HG02610 (cell line): ENCODE measurements around the gene MYO7B.

Experiments
- ATAC-seq: cut with Tn5 transposase; IDR thresholded peaks from one replicate; pipeline ENCODE4 v1.9.1; 2021; ENCODE audit warnings: mild to moderate bottlenecking, moderate library complexity; ENCODE audit not compliant: unreplicated experiment

MYO7B gene

DNA sequence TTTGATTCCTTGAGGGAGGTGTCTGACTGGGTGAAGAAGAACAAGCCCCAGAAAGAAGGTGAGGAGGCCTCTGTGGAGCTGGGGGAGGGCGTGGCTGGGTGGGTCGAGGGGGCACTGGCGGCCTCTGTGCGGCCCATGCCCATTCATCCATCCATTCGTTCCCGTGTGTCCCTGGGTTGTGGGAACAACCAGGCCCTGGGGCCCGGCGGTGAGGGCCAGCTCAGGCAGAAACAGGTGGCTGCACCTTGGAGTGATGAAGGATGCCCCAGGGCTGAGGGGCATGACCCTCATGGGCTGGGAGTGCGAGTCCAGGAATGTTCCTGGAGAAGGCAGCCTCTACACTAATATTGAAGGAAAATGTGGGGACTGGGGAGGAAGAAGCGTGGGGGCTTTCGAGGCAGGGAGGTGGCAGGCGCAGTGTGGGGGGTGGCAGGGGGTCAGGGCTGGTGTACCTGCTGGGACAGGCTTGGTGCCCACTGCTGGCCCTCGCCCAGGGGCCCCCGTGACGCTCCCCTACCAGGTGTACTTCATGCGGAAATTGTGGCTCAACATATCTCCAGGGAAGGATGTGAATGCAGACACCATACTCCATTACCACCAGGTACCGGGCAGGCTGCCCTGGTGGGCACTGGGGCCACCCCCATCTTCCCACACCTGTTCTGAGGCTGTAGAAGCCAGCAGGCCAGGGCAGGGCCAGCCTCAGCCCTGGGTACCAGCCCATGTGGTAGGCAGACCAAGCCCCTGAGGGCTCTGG is 99.3 kb downstream of the MYO7B start:
- no peak for ATAC-seq

DNA sequence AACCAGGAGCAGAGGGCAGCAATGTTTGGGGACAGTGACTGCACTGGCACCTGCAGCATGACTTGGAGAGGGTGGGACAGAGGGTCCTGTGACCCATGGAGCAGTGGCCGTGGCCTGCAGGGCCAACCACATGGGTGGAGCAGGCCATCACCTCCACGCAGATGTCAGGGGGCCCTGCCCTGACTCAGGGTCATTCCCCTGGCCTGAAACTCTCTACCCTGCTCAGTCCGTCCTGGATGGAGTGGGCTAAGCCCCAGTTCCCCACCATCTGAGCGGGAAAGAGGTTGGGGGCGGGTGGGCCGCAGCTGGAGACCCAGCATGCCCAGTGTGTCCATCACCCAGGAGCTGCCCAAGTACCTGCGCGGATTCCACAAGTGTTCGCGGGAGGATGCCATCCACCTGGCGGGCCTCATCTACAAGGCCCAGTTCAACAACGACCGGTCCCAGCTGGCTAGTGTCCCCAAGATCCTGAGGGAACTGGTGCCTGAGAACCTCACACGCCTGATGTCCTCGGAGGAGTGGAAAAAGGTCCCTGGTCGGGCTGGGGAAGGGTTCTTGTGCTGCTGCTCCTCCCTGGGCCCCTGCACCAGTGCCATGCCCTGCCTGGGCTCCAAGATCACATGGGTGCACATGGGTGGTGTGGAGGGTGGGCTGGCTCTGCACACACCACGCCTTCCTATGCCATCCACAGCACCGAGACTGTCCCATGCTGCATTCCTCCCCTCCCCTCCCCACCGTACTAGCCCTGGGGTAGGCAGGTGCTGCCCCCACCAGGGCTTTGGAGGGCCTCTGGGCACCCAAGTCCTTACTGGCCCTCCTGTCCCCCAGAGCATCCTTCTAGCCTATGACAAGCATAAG is 100.1 kb downstream of the MYO7B start:
- ATAC-seq, result no peak

DNA sequence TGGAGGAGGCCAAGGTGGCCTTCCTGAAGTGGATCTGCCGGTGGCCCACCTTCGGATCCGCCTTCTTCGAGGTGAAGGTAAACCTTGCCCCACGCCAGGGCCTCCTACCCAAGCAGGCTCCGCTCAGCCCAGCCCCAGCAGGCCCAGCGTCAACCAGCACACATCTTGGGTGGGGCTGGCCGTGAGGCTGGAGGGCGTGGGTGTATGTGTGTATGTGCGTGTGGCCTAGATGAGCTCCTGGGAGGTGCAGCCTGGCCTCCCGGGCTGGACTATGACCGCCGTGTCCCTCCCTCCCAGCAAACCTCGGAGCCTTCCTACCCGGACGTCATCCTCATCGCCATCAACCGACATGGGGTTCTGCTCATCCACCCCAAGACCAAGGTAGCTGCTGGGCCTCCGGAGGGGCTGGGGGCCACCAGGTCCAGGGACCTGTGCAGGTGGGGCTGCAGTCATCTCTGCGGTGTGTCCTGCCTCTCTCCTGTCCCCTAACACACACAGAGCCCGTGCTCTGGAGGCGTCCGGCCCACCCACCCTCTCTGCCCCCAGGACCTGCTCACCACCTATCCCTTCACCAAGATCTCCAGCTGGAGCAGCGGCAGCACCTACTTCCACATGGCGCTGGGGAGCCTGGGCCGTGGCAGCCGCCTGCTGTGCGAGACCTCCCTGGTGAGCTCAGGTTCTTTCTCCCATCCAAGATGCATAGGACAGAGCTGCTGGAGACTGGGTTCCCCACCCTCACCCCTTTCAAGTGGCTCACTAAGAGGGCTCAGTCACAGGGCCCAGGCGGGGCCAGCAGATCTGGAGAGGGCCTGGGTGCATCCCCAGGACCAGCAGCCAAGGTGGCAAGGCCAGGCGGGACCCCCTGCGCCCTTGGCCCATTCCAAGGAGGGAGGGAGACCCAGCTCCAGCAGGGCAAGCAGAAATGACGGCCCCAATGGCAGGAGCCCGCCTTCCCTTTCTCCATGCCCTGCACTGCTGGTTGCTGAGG is 101.1 kb downstream of the MYO7B start:
- no peak for ATAC-seq

DNA sequence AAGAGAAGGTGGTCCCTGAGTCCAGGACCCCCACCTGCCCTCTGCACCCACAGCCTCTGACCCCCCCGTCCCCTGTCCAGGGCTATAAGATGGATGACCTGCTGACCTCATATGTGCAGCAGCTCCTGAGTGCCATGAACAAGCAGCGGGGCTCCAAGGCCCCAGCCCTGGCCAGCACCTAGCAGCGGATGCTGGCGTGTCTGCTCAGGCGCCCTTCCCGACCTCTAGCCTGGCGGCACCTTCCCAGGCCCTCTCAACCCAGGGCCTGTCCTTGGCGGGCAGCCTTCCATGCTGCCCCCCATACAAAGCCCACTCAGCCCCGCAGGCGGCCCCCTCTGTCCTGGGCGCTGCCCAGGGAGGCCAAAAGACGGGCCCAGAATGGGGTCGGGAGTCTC is 101.8 kb downstream of the MYO7B start:
- no peak for ATAC-seq

DNA sequence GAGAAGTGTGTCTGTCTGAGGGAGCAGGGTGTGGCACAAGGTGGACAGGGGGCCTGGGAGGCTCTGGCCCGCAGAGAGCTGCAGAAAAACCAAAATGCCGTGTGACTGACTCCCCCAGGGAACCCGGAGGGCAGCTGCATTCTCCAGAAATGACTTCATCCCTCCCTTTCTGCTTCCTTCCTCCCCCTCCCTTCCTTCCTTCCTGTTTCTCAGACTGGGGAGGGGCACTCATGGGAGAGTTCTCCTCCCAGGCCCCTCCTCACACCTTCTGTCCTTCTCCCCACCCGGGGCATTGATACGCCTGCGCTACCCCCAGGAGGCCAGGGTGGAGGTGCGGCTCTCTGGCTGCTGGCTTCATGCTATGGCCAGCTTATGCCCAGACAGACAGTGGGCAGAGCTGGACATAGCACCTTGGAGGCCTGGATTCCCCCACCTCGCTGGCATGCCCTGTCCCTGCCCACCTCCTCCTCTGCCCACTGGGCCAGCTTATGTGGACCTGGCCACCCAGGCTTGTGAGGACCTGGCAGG is 102.3 kb downstream of the MYO7B start:
- ATAC-seq, result no peak

DNA sequence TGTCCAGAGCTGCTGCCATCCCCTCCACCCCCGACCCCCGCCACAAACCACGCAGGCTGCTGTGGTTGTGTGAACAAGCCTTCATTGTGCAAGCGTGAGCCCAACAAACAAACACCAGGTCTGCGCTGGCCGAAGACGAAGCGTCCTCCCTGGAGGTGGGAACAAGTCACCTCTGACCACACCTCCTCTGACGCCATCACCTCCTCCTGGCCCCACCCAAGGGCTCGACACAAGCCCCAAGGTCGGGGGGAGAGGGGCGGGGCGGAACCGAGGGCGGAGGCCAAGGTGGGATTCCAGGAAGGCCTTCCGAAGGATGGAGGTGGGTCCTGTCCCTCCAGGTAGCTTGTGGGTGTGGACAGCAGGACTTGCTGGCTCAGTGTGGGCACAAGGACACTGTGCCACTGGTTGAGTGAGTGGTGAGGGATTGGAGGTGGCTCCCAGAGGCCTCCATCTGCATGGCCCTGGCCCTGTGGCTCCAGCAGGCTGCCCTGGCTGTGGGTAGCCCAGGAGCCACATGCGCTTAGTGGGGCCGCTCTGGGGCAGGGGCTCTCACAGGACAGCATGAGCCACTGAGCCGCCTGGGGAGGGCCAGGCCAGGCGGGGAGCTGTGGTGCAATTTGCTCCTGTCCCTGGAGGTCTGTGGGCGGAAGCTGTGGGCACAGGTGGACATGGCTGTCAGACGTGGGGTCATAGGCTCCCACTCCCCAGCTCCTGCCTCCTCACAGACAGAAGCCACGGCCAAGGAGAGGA is 103.1 kb downstream of the MYO7B start:
- ATAC-seq, result no peak

DNA sequence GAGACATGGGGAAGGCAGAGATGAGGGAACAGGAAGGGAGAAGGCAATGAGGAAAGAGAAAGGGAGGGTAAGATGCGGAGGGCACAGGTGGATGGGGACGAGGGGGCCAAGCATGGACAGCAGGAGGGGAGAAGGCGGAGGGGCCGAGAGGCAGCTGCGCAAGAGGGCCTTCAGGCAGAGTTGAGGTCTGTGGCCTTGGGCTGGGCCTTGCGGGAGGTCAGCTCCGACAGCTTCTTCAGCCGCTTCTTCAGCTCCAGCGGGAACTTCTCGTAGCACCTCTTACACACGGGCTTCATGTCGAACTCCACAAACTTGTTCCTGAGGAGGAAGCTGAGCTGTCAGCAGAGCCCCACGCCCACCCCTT is 103.6 kb downstream of the MYO7B start:
- ATAC-seq, result no peak

DNA sequence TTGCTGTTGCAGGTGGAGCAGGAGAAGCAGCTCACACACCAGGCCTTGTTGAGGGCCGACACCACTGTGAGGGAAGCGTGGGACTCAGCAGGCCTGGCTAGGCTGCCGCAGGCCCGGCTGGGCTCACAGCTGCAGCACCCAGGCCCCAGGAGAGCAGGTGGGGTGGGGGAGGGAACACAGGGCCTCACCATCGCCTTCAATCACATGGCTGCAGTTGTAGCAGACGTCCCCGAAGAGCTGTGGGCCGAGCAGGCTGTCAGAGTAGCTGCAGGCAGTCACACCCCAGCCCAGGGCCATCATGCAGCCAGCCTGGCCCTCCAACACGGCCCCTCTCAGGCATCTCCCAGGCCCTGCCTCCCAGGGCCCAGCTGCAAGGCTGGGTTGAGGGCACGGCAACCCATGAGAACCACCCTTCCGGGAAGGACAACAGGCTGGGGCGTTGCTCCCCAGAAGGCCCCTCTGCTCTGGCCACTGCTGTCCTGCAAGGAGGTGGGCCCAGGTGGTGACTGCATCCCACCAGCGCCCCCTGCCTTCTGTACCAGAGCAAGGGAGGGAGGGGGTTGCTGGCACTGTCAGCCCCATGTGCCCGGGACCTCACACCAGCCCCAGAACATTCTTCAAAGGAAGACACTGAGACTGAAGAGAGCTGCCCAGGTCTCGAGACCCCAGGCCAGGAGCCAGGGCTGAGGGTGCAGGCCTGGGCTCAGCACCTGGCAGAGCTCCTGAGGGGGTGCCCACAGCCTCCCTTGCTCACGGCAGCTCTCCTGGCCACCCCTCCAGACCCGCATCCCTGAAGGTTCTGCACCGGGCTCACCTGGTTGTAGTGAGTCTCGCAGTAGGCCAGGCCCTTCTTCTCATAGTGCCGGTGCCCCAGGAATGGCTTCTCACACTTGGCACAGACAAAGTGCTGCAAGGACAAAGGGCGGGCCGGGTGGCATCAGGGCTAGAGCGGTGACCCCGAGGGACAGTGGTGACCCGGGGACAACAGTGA is 104.9 kb downstream of the MYO7B start:
- peak; percentile 38 for ATAC-seq

DNA sequence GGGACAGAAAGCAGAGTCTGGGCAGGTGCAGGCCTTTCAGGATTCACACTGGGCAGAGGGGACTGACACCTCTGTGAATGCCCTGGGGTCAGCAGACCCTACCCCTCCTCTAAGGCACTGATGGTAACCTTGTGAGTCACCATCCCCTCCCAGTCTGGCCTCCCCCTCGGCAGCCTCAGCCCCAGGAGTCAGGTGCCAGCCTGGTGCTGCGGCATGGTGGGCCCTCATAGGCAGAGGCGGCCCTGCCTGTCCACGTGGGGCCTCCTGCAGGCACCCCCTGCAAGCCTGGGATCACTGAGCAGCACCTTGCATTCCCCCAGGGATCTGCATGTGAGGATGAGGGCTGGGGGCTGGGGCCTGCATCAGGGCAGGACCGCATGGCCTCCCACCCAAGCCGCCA is 105.7 kb downstream of the MYO7B start:
- no peak for ATAC-seq

DNA sequence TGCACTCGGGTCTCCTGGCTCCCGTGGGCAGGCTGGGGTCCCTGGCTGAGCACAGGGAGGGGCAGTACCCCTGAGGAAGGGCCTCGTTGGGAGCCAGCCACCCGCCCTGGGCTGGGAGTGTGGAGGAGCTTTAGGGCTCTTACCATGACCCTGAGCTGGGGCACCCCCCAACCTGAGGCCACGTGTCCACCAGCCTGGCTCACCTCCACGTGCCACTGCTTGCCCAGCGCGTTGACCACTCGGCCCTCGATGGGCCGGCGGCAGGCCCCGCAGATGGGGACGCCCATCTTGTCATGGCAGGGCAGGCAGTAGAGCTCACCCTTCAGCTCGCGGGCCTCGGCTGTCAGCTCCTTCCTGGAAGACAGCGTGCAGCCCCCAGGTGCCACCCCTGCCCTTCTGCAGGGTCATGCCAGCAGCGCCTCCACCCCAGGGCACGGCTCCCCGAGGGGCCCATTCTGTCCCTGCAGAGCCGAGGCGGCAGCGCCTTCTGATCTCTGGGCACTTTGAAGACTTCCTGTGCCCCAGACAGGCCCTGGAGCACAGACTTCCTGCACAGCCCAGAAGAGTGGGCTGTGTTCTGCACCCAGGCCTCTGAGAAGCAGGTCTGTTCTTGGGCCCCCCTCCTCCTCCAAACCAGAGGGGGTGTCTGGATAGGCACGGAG is 106.5 kb downstream of the MYO7B start:
- no peak for ATAC-seq

DNA sequence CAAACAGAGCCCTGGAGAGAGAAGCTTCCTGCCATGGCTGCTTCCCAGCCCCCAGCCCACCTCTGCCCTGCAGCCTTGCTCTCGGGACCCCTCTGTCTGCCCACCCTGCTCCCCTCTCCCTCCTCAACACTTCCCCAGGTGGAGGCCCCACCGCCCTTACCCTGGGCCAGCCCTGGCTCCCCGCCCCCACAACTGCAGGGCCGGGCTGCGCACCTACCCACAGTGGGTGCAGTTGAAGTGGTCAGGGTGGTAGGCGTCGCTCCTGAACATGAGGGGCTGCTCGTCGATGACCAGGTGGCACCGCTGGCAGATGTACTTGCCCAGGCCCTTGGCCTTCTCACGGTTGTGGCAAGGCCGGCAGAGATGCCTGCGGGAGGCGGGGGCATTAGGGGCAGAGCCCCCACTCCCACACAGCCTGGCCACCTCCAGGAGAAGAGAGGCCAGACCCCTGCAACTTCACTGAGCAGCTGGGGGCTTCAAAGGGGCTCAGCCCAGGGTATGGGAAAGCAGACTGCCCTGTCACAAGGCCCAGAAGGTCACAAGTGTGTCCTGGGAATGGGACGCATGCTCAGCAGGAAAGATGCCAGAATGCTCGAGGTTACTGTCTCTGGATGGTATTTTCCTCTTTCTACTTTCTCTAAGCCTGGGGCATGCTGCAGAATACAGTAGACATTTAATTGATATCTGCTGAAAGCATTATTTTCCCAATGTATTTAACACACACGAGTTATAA is 107.4 kb downstream of the MYO7B start:
- no peak for ATAC-seq

DNA sequence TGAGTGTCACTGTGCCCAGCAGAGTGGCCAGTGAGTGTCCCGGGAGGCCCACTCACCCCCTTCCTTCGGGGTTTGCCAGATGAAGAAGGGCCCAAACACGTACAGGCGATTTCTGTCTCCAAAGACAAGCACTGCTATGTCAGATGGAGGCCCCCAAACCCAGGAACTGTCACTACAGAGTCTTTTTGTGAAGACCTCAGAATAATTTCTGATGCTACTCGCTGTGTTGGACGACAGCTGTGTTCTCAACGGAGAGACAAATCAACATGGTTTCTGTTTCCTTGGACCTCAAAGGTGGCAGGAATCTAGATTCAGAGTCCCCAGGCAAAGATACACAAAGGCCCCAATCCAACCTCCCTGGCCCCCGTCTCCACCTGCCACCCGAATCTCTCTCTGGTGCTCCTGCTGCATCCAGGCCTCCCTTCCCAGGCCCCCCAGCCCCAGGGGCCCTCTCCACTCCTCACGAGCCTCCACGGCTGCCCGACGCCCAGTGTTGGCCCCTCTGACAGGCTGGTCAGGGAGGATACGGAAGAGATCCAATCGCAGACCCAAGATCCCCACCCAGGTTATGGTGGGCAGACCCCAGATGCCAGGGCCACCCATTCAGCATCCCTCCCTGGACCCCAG is 108.1 kb downstream of the MYO7B start:
- ATAC-seq, result no peak

DNA sequence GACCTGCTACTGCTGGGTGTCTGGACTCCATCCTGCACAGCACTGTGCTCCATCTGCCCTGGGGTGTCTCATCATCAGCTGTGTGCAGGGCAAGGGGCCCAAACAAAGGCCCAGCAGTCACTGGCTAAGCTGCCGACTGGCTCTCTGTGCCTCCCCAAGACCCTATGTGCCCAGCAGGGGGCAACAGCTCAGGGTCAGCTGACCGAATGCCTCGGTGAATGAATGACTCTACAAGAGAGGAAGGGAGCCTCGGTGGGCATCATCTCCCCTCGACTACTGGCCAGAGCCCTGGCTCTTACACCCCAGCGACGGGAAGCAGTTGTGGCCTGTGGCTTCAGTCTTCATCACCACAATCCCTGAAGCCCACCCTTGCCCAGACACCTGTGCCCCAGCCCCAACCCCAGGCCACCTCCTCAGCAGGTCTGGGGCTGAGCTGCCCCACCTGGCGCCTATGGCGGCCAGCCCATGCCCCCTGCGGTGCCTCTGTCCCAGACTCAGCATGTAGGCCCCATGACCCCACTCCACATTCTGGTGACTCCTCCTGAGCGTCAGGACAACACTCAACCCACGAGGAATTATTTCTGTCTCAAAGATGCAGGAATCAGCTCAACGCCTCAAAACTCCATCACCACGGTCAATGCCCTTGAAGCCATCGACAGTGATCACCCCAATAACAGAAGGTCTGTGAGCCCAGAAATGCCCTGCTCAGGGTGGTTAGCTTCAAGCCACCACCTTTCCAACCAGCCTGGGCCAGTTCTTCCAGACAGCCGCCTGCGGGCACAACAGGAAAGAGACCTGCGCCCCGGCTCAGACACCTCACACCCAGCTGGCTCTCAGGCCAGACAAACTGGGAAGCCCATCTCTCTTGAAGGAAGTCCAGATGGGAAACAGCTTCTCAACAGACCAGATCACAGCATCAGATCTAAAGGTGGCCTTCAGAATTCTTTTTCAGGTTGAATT is 108.9 kb downstream of the MYO7B start:
- no peak for ATAC-seq

DNA sequence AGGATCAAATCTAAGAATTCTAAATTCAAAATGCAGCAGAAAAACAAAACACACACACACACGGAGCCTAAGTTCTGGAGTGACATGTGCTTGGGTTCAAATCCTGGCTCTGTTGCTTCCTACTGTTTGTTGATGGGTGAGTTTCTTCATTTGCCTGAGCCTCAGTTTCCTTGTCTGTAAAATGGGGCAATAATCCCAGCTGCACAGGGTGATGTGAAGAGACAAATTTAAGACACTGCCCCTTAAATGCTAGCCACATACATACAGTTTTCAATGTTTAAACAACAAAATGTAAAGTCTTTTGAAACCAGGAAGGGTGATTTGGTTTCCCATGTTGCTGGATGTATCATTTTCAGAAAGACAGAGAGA is 109.5 kb downstream of the MYO7B start:
- ATAC-seq, result no peak

DNA sequence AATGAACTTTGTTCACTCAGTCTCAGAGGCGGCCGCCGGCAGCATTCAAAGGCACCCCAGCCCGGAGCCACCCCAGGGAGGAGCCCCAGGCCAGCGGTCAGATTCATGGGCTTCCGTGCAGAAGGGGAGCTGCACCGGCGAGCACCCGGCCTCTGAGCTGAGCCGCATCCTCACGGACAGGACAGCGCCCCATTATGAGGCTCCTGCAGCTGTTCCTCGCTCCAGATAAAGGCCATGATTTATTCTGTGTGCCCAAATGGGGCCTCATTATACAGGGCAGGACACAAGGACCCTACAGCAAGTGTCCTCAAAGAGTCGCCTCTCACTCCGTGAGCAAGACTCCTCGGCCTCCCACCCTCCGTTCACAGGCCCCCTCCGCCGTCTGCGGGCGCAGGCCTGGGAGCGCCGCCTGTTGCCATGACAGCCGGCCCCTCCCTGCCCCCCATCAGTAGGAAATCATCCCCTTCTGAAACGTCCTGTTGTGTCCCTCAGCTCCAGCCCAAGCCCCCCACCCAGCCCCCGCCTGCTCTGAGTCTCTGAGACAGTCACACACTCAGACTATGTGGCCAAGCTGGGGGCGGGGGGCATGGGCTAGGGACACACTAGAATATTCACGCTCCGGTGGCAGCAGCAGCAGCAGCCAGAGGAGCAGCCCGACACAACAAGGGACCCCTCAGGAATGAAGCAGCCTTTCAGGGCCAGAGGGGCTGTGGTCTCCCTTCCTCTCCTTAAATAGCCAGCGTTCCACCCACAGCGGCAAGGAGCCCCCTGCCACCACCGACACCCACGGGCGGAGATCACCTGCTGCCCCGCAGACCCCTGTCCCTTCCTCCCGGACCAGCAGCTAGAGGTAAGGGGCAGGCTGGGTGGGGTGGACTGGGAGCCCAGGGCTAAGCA is 110.2 kb downstream of the MYO7B start, which contains the start of gene GPR17:
GPR17 (plus strand) TSS at position 759 of the 897 bp plus-strand sequence. CDS start 4,583 bp downstream, outside the sequence.
- ATAC-seq, result no peak
